Keratinocyte (primary cell): ENCODE results near the gene CTNNA3.

Experiments used
- EZH2 ChIP-seq: IDR thresholded peaks from one replicate; pipeline ENCODE4 v1.6.1; 2012; ENCODE audit warnings: inconsistent platforms, mild to moderate bottlenecking, low read length, moderate library complexity
- TF ChIP-seq, protein P1 (sequence below), 3 experiments: IDR thresholded peaks in 1 of 3; conservative IDR thresholded peaks in 1 of 3; optimal IDR thresholded peaks in 1 of 3; 2 replicates in 2 of 3; 3 replicates in 1 of 3; pipeline versions ENCODE3 to v1.5.1; 2011; ENCODE audit warnings: low read length in 3 of 3, mild to moderate bottlenecking in 3 of 3, moderate library complexity in 2 of 3, control low read depth in 1 of 3, inconsistent platforms in 1 of 3; ENCODE audit not compliant: insufficient read depth in 2 of 3; ENCODE audit errors: extremely low read depth in 1 of 3

DNA sequence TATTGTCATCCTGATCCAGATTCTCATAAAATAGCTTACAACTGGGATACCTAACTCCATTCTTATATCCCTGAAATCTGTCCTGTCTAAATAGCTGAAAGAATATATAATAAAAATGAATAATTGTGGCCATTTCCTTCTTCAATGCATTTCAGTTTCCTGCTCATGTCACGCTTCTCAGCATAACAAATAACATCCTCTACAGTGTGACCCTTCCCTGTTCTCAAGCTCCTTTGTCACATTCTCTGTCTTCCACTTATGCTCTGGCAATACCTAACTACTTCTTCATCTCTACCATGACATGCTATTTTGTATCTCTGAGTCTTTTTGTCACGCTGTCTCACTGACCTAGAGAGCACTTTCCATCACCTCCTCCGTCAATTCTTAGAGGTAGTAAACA lies 1654.2 kb downstream of the CTNNA3 start:
- TF ChIP-seq, protein P1, sequence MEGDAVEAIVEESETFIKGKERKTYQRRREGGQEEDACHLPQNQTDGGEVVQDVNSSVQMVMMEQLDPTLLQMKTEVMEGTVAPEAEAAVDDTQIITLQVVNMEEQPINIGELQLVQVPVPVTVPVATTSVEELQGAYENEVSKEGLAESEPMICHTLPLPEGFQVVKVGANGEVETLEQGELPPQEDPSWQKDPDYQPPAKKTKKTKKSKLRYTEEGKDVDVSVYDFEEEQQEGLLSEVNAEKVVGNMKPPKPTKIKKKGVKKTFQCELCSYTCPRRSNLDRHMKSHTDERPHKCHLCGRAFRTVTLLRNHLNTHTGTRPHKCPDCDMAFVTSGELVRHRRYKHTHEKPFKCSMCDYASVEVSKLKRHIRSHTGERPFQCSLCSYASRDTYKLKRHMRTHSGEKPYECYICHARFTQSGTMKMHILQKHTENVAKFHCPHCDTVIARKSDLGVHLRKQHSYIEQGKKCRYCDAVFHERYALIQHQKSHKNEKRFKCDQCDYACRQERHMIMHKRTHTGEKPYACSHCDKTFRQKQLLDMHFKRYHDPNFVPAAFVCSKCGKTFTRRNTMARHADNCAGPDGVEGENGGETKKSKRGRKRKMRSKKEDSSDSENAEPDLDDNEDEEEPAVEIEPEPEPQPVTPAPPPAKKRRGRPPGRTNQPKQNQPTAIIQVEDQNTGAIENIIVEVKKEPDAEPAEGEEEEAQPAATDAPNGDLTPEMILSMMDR (optimal IDR thresholded peaks at IDR 0.05 in 1 of 3, IDR thresholded peaks at IDR 0.05 in 1 of 3, conservative IDR thresholded peaks at IDR 0.05 in 1 of 3; ENCODE audit: extremely low read depth in 1 of 3, insufficient read depth in 2 of 3, low read length in 3 of 3), result no peak
- TF ChIP-seq EZH2, result no peak
